ENCODE measurements around the gene STAT6. TPM values are rescaled to one million over a fixed set of nuclear protein-coding genes. Genes with fewer than 3 reads are reported as not detected.
A peak's percentile ranks its signal among the peaks of the same experiment; 100 is the strongest.

Gene STAT6
- total and polyA plus RNA-seq, 4 donors: 99.8 to 382 (median 229) TPM

- no peak for ATAC-seq (ENCODE audit: low FRiP score)
- Histone ChIP-seq H3K27me3 (ENCODE audit: control insufficient read depth in 1 of 2, insufficient read depth in 2 of 2, low read length in 1 of 2) (no peaks in the 10 kb centered on the region), H3K4me3 (ENCODE audit: low read length in 2 of 2) (no peak overlapping the region), H3K27ac (ENCODE audit: low read depth in 1 of 2, low read length in 2 of 2) (peak overlapping the region; percentile 18 to 57), H3K4me1 (ENCODE audit: control insufficient read depth in 1 of 2, insufficient read depth in 2 of 2, low read length in 2 of 2) (peaks cover 0 to 6% of the 10 kb centered on the region in 2 donors), H3K36me3 (ENCODE audit: control insufficient read depth in 1 of 2, insufficient read depth in 2 of 2, low read length in 1 of 2) (peaks cover 0 to 6% of the 10 kb centered on the region in 2 donors), H3K9me3 (ENCODE audit: control insufficient read depth, low read length) (no peaks in the 10 kb centered on the region)
- intact Hi-C loops (cut with DNase I): loop anchor here in 1 of 2 donors (2.0 kb wide), 1 partner anchor 16 kb away; the partner anchor contains the start of gene STAT6
- 32 to 36% methylated on average over 15 of the region's 15 CpGs for WGBS, 2 donors
- DNase-seq: peak in 1 of 2 donors; percentile 73
Observed at GRCh38 chr12:57094208-57095160, 16.7 kb downstream of the STAT6 start.

DNA sequence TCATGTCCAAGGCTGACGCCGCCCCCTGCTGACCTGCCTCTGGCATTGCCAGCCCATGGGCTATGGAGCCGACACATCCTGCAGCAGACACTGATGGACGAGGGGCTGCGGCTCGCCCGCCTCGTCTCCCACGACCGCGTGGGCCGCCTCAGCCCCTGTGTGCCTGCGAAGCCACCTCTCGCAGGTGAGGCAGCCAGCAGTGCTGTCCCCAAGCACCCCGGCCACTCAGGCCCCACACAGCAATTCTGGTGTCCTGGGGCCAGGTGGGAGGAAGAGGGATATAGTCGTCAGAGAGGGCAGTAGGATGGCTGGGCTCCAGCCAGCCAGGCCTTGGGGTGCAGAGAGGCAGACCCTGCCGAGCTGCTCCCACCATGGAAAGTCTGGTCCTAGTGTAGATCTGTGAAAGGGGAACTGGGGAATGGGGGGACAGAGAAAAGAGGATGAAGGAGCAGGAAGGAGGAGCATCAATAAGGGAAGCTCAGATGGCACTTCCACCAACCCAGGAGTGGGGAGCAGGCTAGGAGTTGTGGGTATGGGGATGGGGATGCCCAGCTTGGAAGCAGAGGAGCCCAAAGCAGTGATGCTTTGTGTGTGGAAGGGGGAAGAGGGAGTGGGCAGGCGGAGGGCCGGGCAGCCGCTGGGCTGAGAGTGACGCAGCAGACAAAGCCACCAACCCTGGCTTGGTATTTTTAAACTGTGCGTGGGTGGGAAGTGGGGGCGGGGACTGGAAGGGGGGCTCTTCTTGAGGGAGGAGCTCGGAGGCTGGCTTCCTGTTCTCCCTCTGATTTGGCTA, 17.6 kb downstream of the STAT6 start:
- Histone ChIP-seq H3K9me3 (ENCODE audit: control insufficient read depth, low read length) (no peaks in the 10 kb centered on the region), H3K36me3 (ENCODE audit: control insufficient read depth in 1 of 2, insufficient read depth in 2 of 2, low read length in 1 of 2) (no peaks in the 10 kb centered on the region), H3K4me1 (ENCODE audit: control insufficient read depth in 1 of 2, insufficient read depth in 2 of 2, low read length in 2 of 2) (peaks cover 0 to 6% of the 10 kb centered on the region in 2 donors), H3K27ac (ENCODE audit: low read depth in 1 of 2, low read length in 2 of 2) (peak overlapping the region; percentile 18 to 60), H3K27me3 (ENCODE audit: control insufficient read depth in 1 of 2, insufficient read depth in 2 of 2, low read length in 1 of 2) (no peaks in the 10 kb centered on the region), H3K4me3 (ENCODE audit: low read length in 2 of 2) (no peak overlapping the region)
- intact Hi-C loops (cut with DNase I): loop anchor here in 1 of 2 donors (2.0 kb wide), 1 partner anchor 17 kb away; the partner anchor contains the start of gene STAT6
- peak; percentile 89 to 95 for DNase-seq
- ATAC-seq (ENCODE audit: low FRiP score): peak; percentile 78
- 24 to 30% methylated on average over 22 to 24 of the region's 24 CpGs for WGBS, 2 donors

DNA sequence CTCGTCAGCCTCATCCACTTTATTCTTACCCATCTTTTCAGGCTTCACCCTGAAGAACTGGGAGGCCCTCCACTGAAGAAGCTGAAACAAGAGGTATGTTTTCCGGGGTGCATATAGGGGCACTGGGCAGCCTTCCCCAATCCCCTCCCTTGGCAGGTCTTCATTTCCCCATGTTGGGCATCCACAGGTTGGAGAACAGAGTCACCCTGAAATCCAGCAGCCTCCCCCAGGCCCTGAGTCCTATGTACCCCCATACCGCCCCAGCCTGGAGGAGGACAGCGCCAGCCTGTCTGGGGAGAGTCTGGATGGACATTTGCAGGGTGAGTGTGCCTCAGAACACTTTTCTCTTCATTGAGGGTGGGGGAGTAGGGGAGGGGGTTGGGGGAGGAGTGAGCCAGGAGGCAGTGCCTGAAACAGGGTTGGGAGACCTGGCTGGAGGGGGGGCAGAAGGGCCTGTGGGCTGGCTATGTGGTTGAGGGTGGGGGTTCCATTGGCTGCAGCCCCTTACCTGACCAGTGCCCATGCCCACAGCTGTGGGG, 18.2 kb downstream of the STAT6 start:
- Histone ChIP-seq H3K36me3 (ENCODE audit: control insufficient read depth in 1 of 2, insufficient read depth in 2 of 2, low read length in 1 of 2) (no peaks in the 10 kb centered on the region), H3K4me3 (ENCODE audit: low read length in 2 of 2) (no peak overlapping the region), H3K4me1 (ENCODE audit: control insufficient read depth in 1 of 2, insufficient read depth in 2 of 2, low read length in 2 of 2) (peaks cover 0 to 6% of the 10 kb centered on the region in 2 donors), H3K27ac (ENCODE audit: low read depth in 1 of 2, low read length in 2 of 2) (peak overlapping the region in 1 of 2 donors; percentile 60), H3K27me3 (ENCODE audit: control insufficient read depth in 1 of 2, insufficient read depth in 2 of 2, low read length in 1 of 2) (no peaks in the 10 kb centered on the region), H3K9me3 (ENCODE audit: control insufficient read depth, low read length) (no peaks in the 10 kb centered on the region)
- WGBS, 2 donors: 59 to 64% methylated on average over 4 of the region's 4 CpGs
- intact Hi-C loops (cut with DNase I): no loop called here
- no peak for ATAC-seq (ENCODE audit: low FRiP score)
- DNase-seq: peak in 1 of 2 donors; percentile 57

- intact Hi-C loops (cut with DNase I): no loop called here
- H3K4me3 ChIP-seq (ENCODE audit: low read length in 2 of 2): no peak overlapping the region
- no peaks in the 10 kb centered on the region for H3K36me3 ChIP-seq (ENCODE audit: control insufficient read depth in 1 of 2, insufficient read depth in 2 of 2, low read length in 1 of 2)
- ATAC-seq (ENCODE audit: low FRiP score) (no peak), DNase-seq (peak in 1 of 2 donors; percentile 32)
- no peak overlapping the region for H3K27ac ChIP-seq (ENCODE audit: low read depth in 1 of 2, low read length in 2 of 2)
- 35 to 51% methylated on average over 4 to 5 of the region's 5 CpGs for WGBS, 2 donors
- peaks cover 0 to 6% of the 10 kb centered on the region in 2 donors for H3K4me1 ChIP-seq (ENCODE audit: control insufficient read depth in 1 of 2, insufficient read depth in 2 of 2, low read length in 2 of 2)
- H3K27me3 ChIP-seq (ENCODE audit: control insufficient read depth in 1 of 2, insufficient read depth in 2 of 2, low read length in 1 of 2): no peaks in the 10 kb centered on the region
- no peaks in the 10 kb centered on the region for H3K9me3 ChIP-seq (ENCODE audit: control insufficient read depth, low read length)
Observed at GRCh38 chr12:57092529-57092862, 18.7 kb downstream of the STAT6 start.

- WGBS, 2 donors: 63 to 64% methylated on average over 24 to 25 of the region's 25 CpGs
- Histone ChIP-seq H3K27ac (ENCODE audit: low read depth in 1 of 2, low read length in 2 of 2) (no peak overlapping the region), H3K36me3 (ENCODE audit: control insufficient read depth in 1 of 2, insufficient read depth in 2 of 2, low read length in 1 of 2) (no peaks in the 10 kb centered on the region), H3K27me3 (ENCODE audit: control insufficient read depth in 1 of 2, insufficient read depth in 2 of 2, low read length in 1 of 2) (no peaks in the 10 kb centered on the region), H3K4me1 (ENCODE audit: control insufficient read depth in 1 of 2, insufficient read depth in 2 of 2, low read length in 2 of 2) (peaks cover 0 to 6% of the 10 kb centered on the region in 2 donors), H3K9me3 (ENCODE audit: control insufficient read depth, low read length) (no peaks in the 10 kb centered on the region), H3K4me3 (ENCODE audit: low read length in 2 of 2) (no peak overlapping the region)
- intact Hi-C loops (cut with DNase I): loop anchor here (2.0 kb wide), 2 partner anchors 17 to 19 kb away; partner anchors contain the start of gene STAT6 (in 1 of the 2)
- ATAC-seq (ENCODE audit: low FRiP score) (no peak), DNase-seq (peak in 1 of 2 donors; percentile 70)
Observed at GRCh38 chr12:57091638-57092528, 19.3 kb downstream of the STAT6 start.

DNA sequence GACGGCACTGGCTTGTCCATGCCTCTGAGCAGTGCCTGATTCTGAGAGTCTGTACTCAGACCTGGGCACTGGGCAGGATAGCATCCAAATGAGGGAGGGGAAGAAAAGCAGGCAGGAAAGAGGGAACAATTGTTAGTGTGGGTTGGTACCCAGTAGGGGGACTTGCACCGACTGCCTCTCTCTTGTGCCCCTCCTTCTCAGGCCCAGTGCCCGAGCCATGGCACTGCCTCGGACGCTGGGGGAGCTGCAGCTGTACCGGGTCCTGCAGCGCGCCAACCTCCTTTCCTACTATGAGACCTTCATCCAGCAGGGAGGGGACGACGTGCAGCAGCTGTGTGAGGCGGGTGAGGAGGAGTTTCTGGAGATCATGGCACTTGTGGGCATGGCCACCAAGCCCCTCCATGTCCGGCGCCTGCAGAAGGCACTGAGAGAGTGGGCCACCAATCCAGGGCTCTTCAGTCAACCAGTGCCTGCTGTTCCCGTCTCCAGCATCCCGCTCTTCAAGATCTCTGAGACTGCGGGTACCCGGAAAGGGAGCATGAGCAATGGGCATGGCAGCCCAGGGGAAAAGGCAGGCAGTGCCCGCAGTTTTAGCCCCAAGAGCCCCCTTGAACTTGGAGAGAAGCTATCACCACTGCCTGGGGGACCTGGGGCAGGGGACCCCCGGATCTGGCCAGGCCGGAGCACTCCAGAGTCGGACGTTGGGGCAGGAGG, 20.1 kb downstream of the STAT6 start:
- DNase-seq (peak; percentile 74 to 83), ATAC-seq (ENCODE audit: low FRiP score) (no peak)
- Histone ChIP-seq H3K4me1 (ENCODE audit: control insufficient read depth in 1 of 2, insufficient read depth in 2 of 2, low read length in 2 of 2) (peaks cover 0 to 6% of the 10 kb centered on the region in 2 donors), H3K4me3 (ENCODE audit: low read length in 2 of 2) (peak overlapping the region in 1 of 2 donors; percentile 92), H3K27me3 (ENCODE audit: control insufficient read depth in 1 of 2, insufficient read depth in 2 of 2, low read length in 1 of 2) (no peaks in the 10 kb centered on the region), H3K36me3 (ENCODE audit: control insufficient read depth in 1 of 2, insufficient read depth in 2 of 2, low read length in 1 of 2) (no peaks in the 10 kb centered on the region), H3K9me3 (ENCODE audit: control insufficient read depth, low read length) (no peaks in the 10 kb centered on the region), H3K27ac (ENCODE audit: low read depth in 1 of 2, low read length in 2 of 2) (no peak overlapping the region)
- intact Hi-C loops (cut with DNase I): loop anchor here (2.0 kb wide), 2 partner anchors 16 to 20 kb away; partner anchors contain the start of gene STAT6 (in 1 of the 2)
- WGBS, 2 donors: 26% methylated on average over 22 of the region's 22 CpGs

DNA sequence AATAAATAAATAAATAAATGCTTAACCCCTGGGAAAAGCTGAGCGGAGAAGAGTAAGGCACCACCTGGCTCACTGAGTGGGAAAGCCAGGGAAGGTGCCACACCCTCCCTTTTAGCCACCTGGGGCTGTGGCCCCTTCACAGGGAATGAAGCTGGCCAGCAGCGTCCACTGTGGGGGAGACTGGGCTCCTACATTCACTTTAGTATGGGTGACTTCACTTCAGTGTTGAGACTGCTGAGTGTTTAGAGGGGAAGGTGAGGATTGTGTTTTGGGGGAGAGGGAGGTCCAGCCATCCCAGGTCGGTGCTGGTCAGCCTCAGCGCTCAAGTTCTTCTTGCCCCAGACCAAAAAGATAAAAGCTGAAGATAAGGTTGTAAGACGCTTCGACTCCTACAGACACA, 20.7 kb downstream of the STAT6 start:
- WGBS, 2 donors: 7 to 13% methylated on average over 6 of the region's 6 CpGs
- peak overlapping the region in 1 of 2 donors; percentile 49 for H3K27ac ChIP-seq (ENCODE audit: low read depth in 1 of 2, low read length in 2 of 2)
- H3K4me1 ChIP-seq (ENCODE audit: control insufficient read depth in 1 of 2, insufficient read depth in 2 of 2, low read length in 2 of 2): peaks cover 0 to 6% of the 10 kb centered on the region in 2 donors
- peak in 1 of 2 donors; percentile 57 for DNase-seq
- no peak for ATAC-seq (ENCODE audit: low FRiP score)
- H3K36me3 ChIP-seq (ENCODE audit: control insufficient read depth in 1 of 2, insufficient read depth in 2 of 2, low read length in 1 of 2): no peaks in the 10 kb centered on the region
- no peaks in the 10 kb centered on the region for H3K27me3 ChIP-seq (ENCODE audit: control insufficient read depth in 1 of 2, insufficient read depth in 2 of 2, low read length in 1 of 2)
- no peaks in the 10 kb centered on the region for H3K9me3 ChIP-seq (ENCODE audit: control insufficient read depth, low read length)
- intact Hi-C loops (cut with DNase I): loop anchor here (2.0 kb wide), 2 partner anchors 16 to 20 kb away; partner anchors contain the start of gene STAT6 (in 1 of the 2)
- peak overlapping the region in 1 of 2 donors; percentile 92 for H3K4me3 ChIP-seq (ENCODE audit: low read length in 2 of 2)

All from aorta (tissue), 5 donors.